HepG2 (cell line): Measurements from ENCODE around the gene CCK. TPM values are rescaled to one million over a fixed set of nuclear protein-coding genes. Genes with fewer than 3 reads are reported as not detected.

Experiments used
- ATAC-seq: fragments of 200-7000 bp; cut with Tn5 transposase; 3 replicates; pipeline ENCODE4 v1.9.1; 2020; ENCODE audit warnings: mild to moderate bottlenecking, moderate library complexity
- BruUV-seq: library from RNA; stranded (reverse); fragments of 400-500 nt; replicated peaks from 2 replicates; lab custom pipeline; 2021; lab: Mats Ljungman, UMichigan
- CTCF ChIA-PET: fragments of 300-600 bp; formaldehyde crosslinking; extraction: SDS; loops from one replicate; lab custom pipeline; 2021; ENCODE audit warnings: low total read pairs, inconsistent platforms, low intra/inter-chr PET ratio; lab: Yijun Ruan, JAX
- POLR2A ChIA-PET: fragments of 350-600 bp; sonication (Branson Sonifier 250); formaldehyde crosslinking; loops from one replicate; lab custom pipeline; 2020; ENCODE audit warnings: antibody characterized with exemption, inconsistent platforms; lab: Yijun Ruan, JAX
- DNase-seq: peaks from one replicate; pipeline ENCODE4 v3.0.0-alpha.2; 2015; ENCODE audit warnings: low spot score
- FAIRE-seq: peaks from 3 replicates; lab custom pipeline; 2011; peaks lifted over from hg19 to GRCh38; lab: Jason Lieb, UNC
- H2AFZ ChIP-seq: one replicate; pipeline ENCODE4 v1.6.1; 2011; ENCODE audit warnings: low read length, inconsistent platforms
- H3K27ac ChIP-seq: fragments of 300-600 bp; 3 replicates; pipeline ENCODE4 v1.8.0; 2011; ENCODE audit warnings: mixed run types, mild to moderate bottlenecking, mixed read lengths, low read length, inconsistent platforms; ENCODE audit not compliant: insufficient read depth; ENCODE audit errors: extremely low read length
- H3K27me3 ChIP-seq, 2 experiments: fragments of 200-600 bp in 1 of 2; 2 replicates in 1 of 2; 3 replicates in 1 of 2; pipeline versions ENCODE4 v1.6.0 to v1.8.0; 2011; ENCODE audit warnings: low read length in 2 of 2, mild to moderate bottlenecking in 2 of 2, moderate library complexity in 2 of 2, inconsistent platforms in 1 of 2; ENCODE audit not compliant: insufficient read depth in 2 of 2, control insufficient read depth in 1 of 2
- H3K36me3 ChIP-seq, 2 experiments: fragments of 200-600 bp in 1 of 2; replicated peaks in 1 of 2; 2 replicates in 1 of 2; 3 replicates in 1 of 2; pipeline versions ENCODE4 v1.5.1 to v1.8.0; 2011; ENCODE audit warnings: low read length in 2 of 2, inconsistent platforms in 1 of 2; ENCODE audit not compliant: insufficient read depth in 2 of 2, control insufficient read depth in 1 of 2
- H3K4me1 ChIP-seq: 2 replicates; pipeline ENCODE4 v1.5.1; 2012; ENCODE audit warnings: low read length, inconsistent platforms; ENCODE audit not compliant: insufficient read depth
- H3K4me2 ChIP-seq: 2 replicates; pipeline ENCODE4 v1.6.0; 2011; ENCODE audit warnings: low read depth, low read length, inconsistent platforms
- H3K4me3 ChIP-seq, 3 experiments: fragments of 200-600 bp in 1 of 3; sonication (generic), shearing (Covaris generic) in 1 of 3; replicated peaks in 1 of 3; 2 replicates each; pipeline ENCODE4 v1.5.1; 2011 to 2016; ENCODE audit warnings: low read length in 3 of 3, inconsistent platforms in 2 of 3, low read depth in 2 of 3, mild to moderate bottlenecking in 2 of 3, control low read depth in 1 of 3, mixed read lengths in 1 of 3; ENCODE audit not compliant: insufficient read depth in 1 of 3
- H3K79me2 ChIP-seq: one replicate; pipeline ENCODE4 v1.6.1; 2011; ENCODE audit warnings: low read length, inconsistent platforms; ENCODE audit not compliant: insufficient read depth
- H3K9ac ChIP-seq: 2 replicates; pipeline ENCODE4 v1.6.0; 2011; ENCODE audit warnings: mild to moderate bottlenecking, low read depth, low read length, inconsistent platforms; ENCODE audit not compliant: insufficient read depth
- H3K9me3 ChIP-seq: 2 replicates; pipeline ENCODE4 v1.5.1; 2012; ENCODE audit warnings: mild to moderate bottlenecking, low read length
- H4K20me1 ChIP-seq: 2 replicates; pipeline ENCODE4 v1.6.0; 2011; ENCODE audit warnings: inconsistent platforms, mild to moderate bottlenecking, low read length, moderate library complexity; ENCODE audit not compliant: insufficient read depth
- CENPX ChIP-seq: sonication (generic); formaldehyde crosslinking; IDR thresholded peaks from 2 replicates; pipeline ENCODE4 v1.9.0; 2021; ENCODE audit warnings: mild to moderate bottlenecking, missing genetic modification reagents, moderate library complexity
- EZH2 ChIP-seq: conservative IDR thresholded peaks from 2 replicates; pipeline ENCODE4 v1.6.1; 2012; ENCODE audit warnings: mild to moderate bottlenecking, low read depth, low read length, moderate library complexity
- FLYWCH1 ChIP-seq: sonication (generic); formaldehyde crosslinking; IDR thresholded peaks from 2 replicates; pipeline ENCODE4 v1.8.1; 2023; ENCODE audit warnings: mild to moderate bottlenecking, missing genetic modification reagents
- PRMT3 ChIP-seq: sonication (generic); formaldehyde crosslinking; IDR thresholded peaks from 2 replicates; pipeline ENCODE4 v1.8.1; 2022; ENCODE audit warnings: low read depth, mild to moderate bottlenecking, moderate library complexity, missing genetic modification reagents, borderline replicate concordance
- RNF219 ChIP-seq: sonication (generic); formaldehyde crosslinking; IDR thresholded peaks from 2 replicates; pipeline ENCODE4 v1.5.0; 2020; ENCODE audit warnings: mild to moderate bottlenecking, missing genetic modification reagents
- SRF ChIP-seq: IDR thresholded peaks from 2 replicates; pipeline ENCODE4 v1.6.1; 2011; ENCODE audit warnings: mild to moderate bottlenecking, low read depth, low read length, moderate library complexity
- XBP1 ChIP-seq: sonication (generic); formaldehyde crosslinking; IDR thresholded peaks from 2 replicates; pipeline ENCODE4 v1.5.0; 2020; ENCODE audit warnings: missing genetic modification reagents
- ZBTB8A ChIP-seq: sonication (generic); formaldehyde crosslinking; IDR thresholded peaks from 2 replicates; pipeline ENCODE4 v1.4.0; 2020; ENCODE audit warnings: mild to moderate bottlenecking, low read depth, missing genetic modification reagents, borderline replicate concordance
- ZNF609 ChIP-seq: sonication (generic); formaldehyde crosslinking; IDR thresholded peaks from 2 replicates; pipeline ENCODE4 v1.4.0; 2020; ENCODE audit warnings: mild to moderate bottlenecking, missing genetic modification reagents, borderline replicate concordance
- ZNF724P ChIP-seq: sonication (generic); formaldehyde crosslinking; IDR thresholded peaks from 2 replicates; pipeline ENCODE4 v1.8.0; 2022; ENCODE audit warnings: missing genetic modification reagents, borderline replicate concordance
- WGBS: methylation state at CpG from one replicate; pipeline ENCODE4 v1.1.6; 2017; ENCODE audit warnings: low lambda C conversion rate; 5-methylcytosine and 5-hydroxymethylcytosine counted together
- in situ Hi-C: cut with HindIII; loops from 2 replicates; pipeline ENCODE4 v1.10.0; 2017; ENCODE audit warnings: low pct_unique_long_range_greater_than_20kb; ENCODE audit not compliant: extremely low pct_ligation_motif_present
- intact Hi-C: fragments of 100-400 bp; cut with micrococcal nuclease; formaldehyde crosslinking; loops from one replicate; pipeline ENCODE4 v1.10.0; 2022; ENCODE audit not compliant: unreplicated experiment
- polyA plus RNA-seq, 8 experiments: library from polyadenylated mRNA; depleted of rRNA in 3 of 8; stranded (reverse) in 7 of 8; unstranded in 1 of 8; fragments of >200 nt; fragmentation: Illumina TruSeq in 4 of 8; extraction: Trizol in 4 of 8; gene quantifications; 2 replicates each; pipeline versions ENCODE4 v1.2.1 to v1.2.3, GENCODE V29; 2011 to 2016; ENCODE audit warnings: low read depth in 4 of 8, missing spikeins in 1 of 8, mixed read lengths in 1 of 8; ENCODE audit not compliant: insufficient read depth in 1 of 8
- total RNA-seq, 5 experiments: library from RNA; depleted of rRNA; stranded (reverse); fragments of >200 nt; fragmentation: Illumina TruSeq; extraction: Trizol; gene quantifications; 2 replicates each; pipeline ENCODE4 v1.2.3, GENCODE V29; 2016; ENCODE audit warnings: low read depth in 1 of 5
- TF ChIP-seq, protein P1 (sequence below): sonication (generic); formaldehyde crosslinking; IDR thresholded peaks from 2 replicates; pipeline ENCODE4 v1.5.0; 2020; ENCODE audit warnings: missing genetic modification reagents, mild to moderate bottlenecking, borderline replicate concordance

The CCK gene
- total and polyA plus RNA-seq, 2 of the 13 experiments (the other 11 are each of a cell fraction or from before 2014, with no cell fraction given): not detected

DNA sequence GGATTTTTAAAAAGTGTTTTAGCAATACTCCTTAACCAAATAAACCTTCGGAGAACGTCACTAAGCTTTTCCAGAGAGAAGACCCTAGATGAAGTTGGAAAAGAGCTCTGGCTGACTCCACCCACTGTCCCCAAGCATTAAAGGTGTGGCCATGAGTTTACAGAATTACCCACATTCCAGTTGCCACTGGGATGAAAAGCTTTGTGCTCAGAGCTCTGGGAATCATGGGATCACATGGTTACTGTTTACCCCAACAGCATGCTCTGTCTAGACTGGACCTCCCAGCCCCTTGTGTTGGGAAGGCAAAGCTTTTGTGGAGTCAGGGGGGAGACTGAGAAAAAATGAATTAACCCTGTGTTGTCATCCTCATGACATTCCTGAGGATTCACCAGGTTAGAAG lies 55.3 kb downstream of the CCK start:
- CTCF ChIA-PET: no interaction called here

More for the DNA sequence above, 55.3 kb downstream of the CCK start:
- TF ChIP-seq ZNF609 (CRISPR knock-in tag) (no peak), SRF (no peak), RNF219 (no peak), PRMT3 (CRISPR knock-in tag) (no peak), EZH2 (no peak), XBP1 (CRISPR knock-in tag) (no peak), ZNF724P (CRISPR knock-in tag) (no peak), ZBTB8A (no peak), CENPX (no peak), FLYWCH1 (CRISPR knock-in tag) (no peak)
- TF ChIP-seq, protein P1, sequence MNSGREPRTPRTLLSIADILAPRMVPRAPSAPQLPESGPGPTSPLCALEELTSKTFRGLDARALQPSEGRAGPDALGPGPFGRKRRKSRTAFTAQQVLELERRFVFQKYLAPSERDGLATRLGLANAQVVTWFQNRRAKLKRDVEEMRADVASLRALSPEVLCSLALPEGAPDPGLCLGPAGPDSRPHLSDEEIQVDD: no peak
- intact Hi-C loops: no loop called here
- Histone ChIP-seq H3K27ac (no peak overlapping the region), H3K4me2 (no peak overlapping the region), H3K9ac (no peak overlapping the region), H2AFZ (no peak overlapping the region), H3K79me2 (no peaks in the 10 kb centered on the region), H4K20me1 (no peaks in the 10 kb centered on the region), H3K27me3 (no peaks in the 10 kb centered on the region), H3K36me3 (peaks cover 34 to 63% of the 10 kb centered on the region in 2 experiments), H3K4me3 (no peak overlapping the region), H3K4me1 (0 out of 2 replicates have a peak, but pooled peaks cover 11% of the 10 kb centered on the region), H3K9me3 (no peaks in the 10 kb centered on the region)
- POLR2A ChIA-PET: no interaction called here
- FAIRE-seq (no peak), ATAC-seq (peak; percentile 39; the same call in 2 of the 3 replicates), DNase-seq (peak; percentile 27)
- WGBS: 98% methylated on average over 2 of the region's 2 CpGs
- BruUV-seq: no TSS peak
- in situ Hi-C loops: no loop called here
